GM13976 (cell line): Measurements from ENCODE around the gene SMPD3.

ENCODE experiments used
- DNase-seq: peaks from one replicate; pipeline ENCODE4 v3.0.0; 2012; ENCODE audit warnings: low spot score
- in situ Hi-C: fragments of 300-500 bp; cut with MboI; formaldehyde crosslinking; loops from one replicate; pipeline ENCODE4 v1.12.0; 2022; ENCODE audit warnings: low sequenced_read_pairs, mixed read lengths, inconsistent platforms; ENCODE audit not compliant: unreplicated experiment
- TF ChIP-seq, protein P1 (sequence below): IDR thresholded peaks from 2 replicates; pipeline ENCODE4 v1.5.1; 2012; ENCODE audit warnings: borderline replicate concordance, mild to moderate bottlenecking; ENCODE audit not compliant: insufficient read depth; ENCODE audit errors: extremely low read depth, missing control alignments, control extremely low read depth

Gene SMPD3

DNA sequence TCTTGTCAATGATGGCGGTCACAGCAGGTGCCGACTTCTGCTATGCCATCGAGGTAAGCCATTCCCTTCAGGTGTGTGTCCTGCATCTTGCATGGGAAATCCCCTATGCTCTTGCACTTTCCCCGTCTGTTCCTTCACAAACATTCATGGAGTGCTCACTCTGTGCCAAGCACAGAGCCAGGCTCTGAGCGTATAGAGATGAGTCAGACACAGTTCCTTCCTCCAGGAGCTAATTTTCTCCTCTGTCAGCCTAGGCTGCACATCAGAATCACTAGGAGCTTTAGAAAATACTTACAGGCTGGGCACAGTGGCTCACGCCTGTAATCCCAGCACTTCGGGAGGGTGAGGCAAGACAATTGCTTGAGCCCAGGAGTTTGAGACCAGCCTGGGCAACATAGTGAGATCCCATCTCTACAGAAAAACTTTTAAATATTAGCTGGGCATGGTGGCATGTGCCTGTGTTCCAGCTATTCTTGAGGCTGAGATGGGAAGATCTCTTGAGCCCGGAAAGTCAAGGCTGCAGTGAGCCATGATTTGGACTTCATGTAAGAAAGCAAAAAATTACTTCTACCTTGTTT is 123.4 kb downstream of the SMPD3 start:
- TF ChIP-seq, protein P1, sequence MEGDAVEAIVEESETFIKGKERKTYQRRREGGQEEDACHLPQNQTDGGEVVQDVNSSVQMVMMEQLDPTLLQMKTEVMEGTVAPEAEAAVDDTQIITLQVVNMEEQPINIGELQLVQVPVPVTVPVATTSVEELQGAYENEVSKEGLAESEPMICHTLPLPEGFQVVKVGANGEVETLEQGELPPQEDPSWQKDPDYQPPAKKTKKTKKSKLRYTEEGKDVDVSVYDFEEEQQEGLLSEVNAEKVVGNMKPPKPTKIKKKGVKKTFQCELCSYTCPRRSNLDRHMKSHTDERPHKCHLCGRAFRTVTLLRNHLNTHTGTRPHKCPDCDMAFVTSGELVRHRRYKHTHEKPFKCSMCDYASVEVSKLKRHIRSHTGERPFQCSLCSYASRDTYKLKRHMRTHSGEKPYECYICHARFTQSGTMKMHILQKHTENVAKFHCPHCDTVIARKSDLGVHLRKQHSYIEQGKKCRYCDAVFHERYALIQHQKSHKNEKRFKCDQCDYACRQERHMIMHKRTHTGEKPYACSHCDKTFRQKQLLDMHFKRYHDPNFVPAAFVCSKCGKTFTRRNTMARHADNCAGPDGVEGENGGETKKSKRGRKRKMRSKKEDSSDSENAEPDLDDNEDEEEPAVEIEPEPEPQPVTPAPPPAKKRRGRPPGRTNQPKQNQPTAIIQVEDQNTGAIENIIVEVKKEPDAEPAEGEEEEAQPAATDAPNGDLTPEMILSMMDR = no peak
- in situ Hi-C loops = no loop called here
- no peak for DNase-seq

DNA sequence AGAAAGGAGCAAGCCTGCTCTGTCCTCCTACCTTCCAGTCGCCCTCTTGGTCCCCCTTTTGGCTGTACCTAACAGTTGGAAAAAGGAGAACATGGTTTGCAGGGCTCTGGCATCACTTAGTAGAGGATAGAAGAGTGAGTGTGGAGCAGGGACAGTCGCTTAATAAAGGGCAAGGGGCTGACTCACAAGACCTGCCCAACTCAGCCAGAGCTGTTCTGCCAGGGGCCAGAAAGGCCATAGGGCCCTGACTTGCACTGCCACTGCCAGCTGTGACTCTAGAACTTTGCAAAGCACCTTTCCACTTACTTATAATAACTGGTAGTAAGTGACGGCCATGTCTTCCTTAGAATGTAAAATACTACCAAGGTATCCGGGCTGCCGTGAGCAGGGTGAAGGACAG is 124.0 kb downstream of the SMPD3 start:
- TF ChIP-seq, protein P1 = no peak
- DNase-seq = no peak
- in situ Hi-C loops = no loop called here

DNA sequence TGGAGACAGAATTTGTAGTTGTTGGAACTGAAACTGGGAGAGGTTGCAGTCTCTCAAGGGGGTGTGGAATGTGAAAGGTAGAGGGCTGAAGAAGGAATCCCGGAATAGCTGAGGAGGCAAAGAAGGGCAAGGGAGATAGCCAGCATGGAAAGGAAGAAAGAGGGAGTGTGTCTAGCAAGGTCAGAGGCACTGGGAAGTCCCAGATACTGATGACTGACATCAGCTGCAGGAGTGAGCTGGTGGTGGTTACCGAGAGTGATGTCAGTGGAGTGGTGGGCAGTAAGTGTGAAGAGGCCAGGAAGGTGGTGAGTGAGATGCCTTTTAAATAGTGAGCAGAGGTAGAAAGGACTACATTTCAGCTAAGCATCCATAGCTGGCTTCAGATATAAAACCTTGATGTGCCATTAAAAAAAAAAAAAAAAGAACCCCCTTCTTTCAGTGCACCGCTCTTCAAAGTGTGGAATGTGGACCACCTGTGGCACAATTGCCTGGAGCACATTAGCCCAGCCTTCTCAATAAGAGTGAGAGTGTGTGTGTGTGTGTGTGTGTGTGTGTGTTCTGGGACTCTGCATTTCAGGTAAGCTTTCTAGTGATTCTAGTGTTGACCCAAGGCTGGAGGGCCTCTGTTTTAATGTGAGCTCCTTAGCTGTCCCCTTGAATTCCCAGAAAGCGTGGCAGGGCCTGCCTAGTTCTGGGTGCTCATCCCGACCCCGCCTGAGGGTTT is 129.0 kb downstream of the SMPD3 start:
- in situ Hi-C loops = no loop called here

DNA sequence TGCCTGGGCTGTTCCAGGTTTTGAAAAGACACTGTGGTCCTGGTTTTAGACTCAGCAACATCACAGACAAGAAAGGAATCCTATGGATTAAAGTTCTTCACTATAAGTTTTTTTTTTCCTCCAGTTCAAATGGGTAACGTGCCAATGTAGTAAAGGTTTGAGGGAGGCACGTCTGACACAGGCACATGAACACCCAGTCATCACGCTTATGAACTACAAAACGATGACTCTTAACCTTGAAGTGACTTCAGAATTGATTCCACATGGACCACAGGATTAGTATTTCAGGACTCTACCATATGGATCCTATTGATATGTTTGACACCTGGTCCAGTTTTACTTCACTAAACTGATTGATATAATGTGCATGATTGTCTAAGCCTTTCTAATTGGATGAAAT is 135.2 kb downstream of the SMPD3 start:
- TF ChIP-seq, protein P1 = no peak
- in situ Hi-C loops = no loop called here
- DNase-seq = no peak

More for the DNA sequence above, 129.0 kb downstream of the SMPD3 start:
- DNase-seq = peak; percentile 84
- TF ChIP-seq, protein P1 = no peak

DNA sequence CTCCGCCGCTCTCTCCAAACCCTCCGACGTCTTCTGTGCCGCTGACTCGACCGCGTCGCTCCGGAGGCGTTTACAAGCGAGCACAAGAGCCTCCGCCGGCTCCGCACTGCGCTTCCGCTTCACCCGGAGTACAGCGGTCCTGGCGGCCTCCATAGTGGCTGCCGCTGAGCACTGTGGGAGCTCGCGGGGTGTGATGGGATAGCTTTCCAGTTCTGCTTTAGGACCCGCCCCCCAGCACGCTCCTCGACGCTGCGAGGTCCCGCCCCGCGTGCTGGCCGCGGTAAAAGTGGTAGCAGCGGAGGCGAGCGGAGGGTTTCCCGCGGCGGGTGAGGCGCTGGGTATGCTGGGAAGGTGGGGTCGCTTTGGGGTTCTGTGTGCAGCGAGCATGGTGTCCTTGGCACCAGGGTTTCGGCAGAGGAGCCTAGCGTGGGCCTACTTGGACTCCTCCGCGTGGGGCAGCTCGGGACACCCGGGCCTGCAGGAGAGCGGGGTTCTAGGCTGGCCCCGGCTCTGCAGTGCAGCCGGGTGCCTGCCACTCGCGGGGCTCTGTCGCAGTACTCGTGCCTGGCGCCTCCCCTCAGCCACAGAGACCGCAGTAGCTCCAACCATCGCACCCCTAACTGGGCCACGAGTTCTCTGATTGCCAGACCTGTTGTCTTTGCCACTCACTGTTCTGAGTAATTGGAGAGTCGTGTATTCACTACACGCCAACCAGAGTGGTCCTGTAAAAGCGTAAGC is 137.4 kb downstream of the SMPD3 start, which contains the start of the genes PRMT7 and SLC7A6OS:
PRMT7 (plus strand) TSS at position 246 of the 738 bp plus-strand sequence. CDS start 4,961 bp downstream, outside the sequence.
SLC7A6OS (minus strand) TSS at position 173 of the 738 bp plus-strand sequence; CDS start at position 153, 20 bp downstream.
- TF ChIP-seq, protein P1 = no peak
- in situ Hi-C loops = no loop called here

DNA sequence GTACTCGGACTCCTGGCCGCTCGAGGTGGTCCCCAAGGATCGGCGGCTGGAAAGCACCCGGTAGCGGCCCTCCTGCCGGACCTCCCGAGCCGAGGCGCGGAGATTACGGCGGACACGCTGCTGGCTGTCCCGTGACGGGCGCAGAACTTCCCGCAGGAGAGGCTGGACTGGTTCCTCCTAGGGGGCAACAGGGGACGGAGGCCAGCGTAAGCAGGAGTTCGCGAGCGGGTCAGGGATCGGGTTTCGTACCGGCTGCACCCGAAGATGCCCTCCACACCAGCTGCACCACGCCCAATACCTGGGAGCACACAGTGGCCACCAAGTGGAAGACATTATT is 137.9 kb downstream of the SMPD3 start:
- in situ Hi-C loops = no loop called here
- DNase-seq = no peak
- TF ChIP-seq, protein P1 = no peak

More for the DNA sequence above, 137.4 kb downstream of the SMPD3 start, which contains the start of the genes PRMT7 and SLC7A6OS:
- peak; percentile 99 for DNase-seq
